NCI-H510A treated with DMSO at 0.1 percent for 48 hours (cell line): ENCODE results near the gene MMP23B.
"Not testable (repeated sequence)": the region's sequence is repeated elsewhere in the genome, so short reads cannot be mapped to it uniquely, and the experiment has no call there.

Experiments
- DNase-seq: peaks from one replicate; lab custom pipeline; 2025; lab: John Stamatoyannopoulos, UW

MMP23B gene

DNA sequence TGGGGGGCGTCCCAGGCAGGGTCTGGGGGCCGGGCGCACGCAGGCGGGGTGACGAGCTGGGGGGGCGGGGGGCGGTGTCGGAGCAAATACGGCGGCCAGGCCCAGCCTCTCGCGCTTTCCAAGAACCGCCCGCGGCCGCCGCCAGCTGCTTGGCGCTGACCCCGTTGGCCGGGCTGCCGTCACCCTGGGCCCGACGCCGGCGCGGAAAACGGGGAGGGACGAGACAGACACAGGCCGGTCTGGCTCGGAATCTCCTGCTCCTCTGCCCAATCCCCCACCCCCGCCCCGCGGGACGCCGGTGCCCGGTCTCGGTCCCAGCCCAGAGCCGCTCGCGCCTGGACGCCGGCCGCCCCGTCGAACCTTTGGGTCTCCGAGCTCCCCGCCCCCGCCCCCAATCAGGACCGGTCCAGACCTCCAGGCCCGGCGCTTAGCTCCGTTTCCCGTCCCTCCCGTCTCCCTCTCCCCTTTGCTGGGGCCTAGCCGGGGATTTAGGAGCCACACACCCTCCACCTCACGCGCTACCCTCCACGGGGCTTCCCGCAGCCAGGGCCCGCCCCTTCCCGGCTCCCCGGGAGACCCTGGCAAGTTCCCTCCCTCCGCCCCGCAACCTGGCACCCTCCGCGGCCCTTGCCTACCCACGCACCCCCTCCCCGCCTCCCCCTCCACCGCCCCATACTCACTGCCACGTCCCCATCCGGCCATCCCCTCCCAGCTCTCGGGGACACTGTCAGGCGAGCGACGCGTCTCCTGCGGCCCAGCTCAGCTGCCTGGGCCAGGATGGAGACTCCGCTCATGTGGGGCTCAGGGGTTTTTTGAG, 800 bp upstream of the MMP23B start:
- DNase-seq, result no peak

DNA sequence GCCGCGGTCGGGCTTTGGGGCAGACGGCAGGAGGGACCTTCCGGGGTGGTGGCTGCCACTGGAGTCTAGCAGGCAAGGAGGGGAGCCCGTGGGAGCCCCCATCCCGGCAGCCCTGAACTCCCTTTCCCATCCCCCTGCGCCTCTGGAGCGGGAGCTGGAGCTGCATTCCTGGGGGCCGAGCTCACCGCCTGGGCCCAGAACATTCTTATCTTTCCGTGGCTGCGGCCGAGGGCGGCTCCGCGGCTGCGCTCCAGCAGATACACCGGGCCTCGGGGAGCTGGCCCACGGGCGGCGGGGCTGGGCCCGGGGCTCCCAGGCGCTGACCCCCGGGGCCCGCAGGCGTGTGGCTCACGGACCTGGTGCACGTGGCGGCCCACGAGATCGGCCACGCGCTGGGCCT, 1.4 kb downstream of the MMP23B start:
- not testable (repeated sequence) for DNase-seq

DNA sequence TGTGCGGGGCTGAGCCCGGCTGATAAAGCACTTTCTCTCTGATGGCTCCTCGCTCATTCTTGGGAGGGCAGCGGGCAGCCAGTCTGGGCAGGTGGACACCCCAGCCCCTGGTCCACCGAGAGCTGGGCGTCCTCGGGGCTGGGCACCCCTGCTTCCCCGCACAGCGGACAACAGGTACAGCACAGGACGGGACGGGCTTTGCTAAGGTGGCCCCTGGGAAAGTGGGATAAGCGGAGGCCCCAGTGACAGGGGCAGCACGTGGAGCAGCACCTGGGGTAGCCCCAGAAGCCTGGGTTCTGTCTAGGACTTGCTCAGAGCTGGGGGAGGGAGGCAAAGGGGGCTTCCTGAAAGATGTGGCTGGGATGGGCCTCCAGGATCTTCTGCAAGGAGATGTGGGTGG, 2.6 kb downstream of the MMP23B start:
- DNase-seq, result not testable (repeated sequence)

GRCh38 chr1:1636621-1637478, 4.9 kb downstream of the MMP23B start:
- DNase-seq, result not testable (repeated sequence)

GRCh38 chr1:1637479-1637875, 5.5 kb downstream of the MMP23B start:
- DNase-seq, result not testable (repeated sequence)

GRCh38 chr1:1638528-1638927, 6.6 kb downstream of the MMP23B start:
- not testable (repeated sequence) for DNase-seq

GRCh38 chr1:1639368-1639767, 7.4 kb downstream of the MMP23B start:
- not testable (repeated sequence) for DNase-seq

- not testable (repeated sequence) for DNase-seq
Observed at GRCh38 chr1:1640081-1640480, 8.1 kb downstream of the MMP23B start.

DNA sequence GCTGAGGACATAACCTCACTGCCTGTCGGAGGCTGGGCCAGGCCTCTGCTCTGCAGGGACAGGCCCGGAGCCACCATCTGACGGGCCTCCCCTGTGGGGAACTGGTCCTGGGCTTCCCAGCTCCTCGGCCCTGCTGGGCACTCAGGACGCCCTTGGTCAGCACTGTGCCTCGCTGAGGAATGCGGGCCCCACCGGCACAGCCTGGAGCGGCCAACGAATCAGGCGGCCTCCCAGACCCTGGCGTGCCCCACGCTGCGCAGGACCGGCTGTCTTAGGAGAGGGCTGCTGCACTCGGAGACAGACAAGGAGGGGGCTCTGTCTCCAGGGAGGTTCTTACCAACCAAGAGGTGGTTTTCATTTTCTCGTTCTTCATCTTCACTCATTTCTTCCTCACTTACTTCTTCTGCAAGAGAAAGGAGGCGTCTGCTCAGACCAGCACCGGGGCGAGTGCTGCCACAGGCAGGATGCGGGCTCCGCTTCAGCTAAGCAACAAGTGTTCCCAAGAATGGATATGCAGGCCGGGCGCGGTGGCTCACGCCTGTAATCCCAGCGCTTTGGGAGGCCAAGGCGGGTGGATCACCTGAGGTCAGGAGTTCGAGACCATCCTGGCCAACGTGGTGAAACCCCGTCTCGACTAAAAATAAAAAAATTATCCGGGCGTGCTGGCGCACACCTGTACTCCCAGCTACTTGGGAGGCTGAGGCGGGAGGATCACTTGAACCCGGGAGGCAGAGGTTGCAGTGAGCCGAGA, 8.9 kb downstream of the MMP23B start:
- not testable (repeated sequence) for DNase-seq

DNA sequence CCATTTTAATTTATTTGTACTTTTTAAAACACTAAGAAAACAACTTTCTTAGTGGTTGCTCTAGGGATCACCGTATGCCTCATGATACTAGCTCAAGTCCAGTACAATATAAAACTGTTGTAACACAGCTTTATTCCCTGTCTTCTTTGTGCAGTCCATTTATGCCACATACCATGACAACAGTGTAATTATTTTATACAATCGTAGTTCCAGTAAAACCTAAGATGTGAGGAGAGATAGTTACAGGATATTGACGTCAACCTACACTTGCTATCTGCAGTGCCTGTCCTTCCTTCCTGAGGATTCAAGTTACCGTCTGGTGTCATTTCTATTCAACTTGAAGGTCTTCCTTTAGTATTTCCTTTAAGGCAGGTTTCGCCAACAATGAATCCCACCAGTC, 14.4 kb downstream of the MMP23B start:
- not testable (repeated sequence) for DNase-seq

- DNase-seq, result not testable (repeated sequence)
Observed at GRCh38 chr1:1647567-1648241, 15.7 kb downstream of the MMP23B start.

DNA sequence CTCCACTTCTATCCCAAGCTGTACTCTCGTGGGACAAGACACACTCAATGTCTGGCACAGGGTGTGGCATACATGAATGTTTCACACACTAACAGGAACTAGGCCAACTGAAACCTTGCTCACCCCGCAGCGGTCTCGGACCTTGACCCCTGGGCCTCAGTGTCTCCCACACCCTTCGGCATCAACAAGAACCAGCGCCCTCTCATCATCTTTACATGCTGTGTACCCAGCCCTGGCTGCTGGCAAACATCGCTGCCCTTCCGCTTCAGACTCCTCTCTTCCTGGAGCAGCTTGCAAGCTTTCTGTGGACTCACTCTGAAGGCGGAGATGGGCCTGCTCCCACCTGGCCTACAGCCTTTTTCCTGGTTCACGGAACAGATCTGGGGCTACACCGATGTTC, 16.3 kb downstream of the MMP23B start:
- not testable (repeated sequence) for DNase-seq

- DNase-seq, result peak; percentile 99
Observed at GRCh38 chr1:1658583-1659549, 26.9 kb downstream of the MMP23B start, which contains the start of gene CDK11B. Gene CDK11B, minus strand, starts transcription at chr1:1659004. Its CDS starts 1,519 bp downstream, at chr1:1657485.

DNA sequence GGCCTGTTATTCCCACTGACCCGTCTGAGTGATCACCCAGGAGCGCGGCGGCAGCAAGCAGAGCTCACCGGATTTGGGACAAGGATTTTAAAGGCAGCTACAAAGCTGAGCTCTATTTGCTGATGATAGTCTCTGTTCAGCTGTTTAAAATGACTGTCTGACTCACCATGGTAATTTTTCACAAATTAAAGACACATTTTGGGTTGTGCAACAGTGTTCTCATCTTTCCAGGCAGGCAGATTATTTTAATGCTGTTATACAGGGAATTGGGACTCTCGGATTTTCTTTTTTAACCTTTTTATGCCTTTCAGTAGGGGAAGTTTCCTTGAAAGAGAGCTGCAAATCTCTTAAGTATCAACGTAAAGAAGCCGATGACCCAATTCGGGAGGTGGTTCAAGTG, 30.4 kb downstream of the MMP23B start:
- not testable (repeated sequence) for DNase-seq

GRCh38 chr1:1662830-1663560, 31.0 kb downstream of the MMP23B start:
- DNase-seq, result peak; percentile 39

DNA sequence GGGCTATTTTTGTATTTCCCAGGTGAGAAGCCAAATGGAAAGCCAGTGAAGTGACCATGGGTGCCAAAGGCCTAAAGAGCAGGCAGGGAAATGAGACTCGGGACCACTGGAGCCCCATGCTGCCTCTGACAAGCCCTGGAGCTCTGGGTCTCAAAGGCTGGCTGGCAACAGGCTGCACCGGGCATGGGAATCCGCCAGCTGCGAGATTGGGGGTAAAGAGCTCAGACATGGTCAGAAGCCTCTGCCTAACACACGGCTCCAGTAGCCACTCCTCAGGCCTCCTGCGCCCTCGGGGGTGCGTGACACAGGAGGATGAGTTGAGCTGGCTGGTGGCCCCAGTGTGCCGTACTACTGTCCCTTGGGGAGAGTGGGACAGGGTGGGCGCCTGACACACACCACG, 32.3 kb downstream of the MMP23B start:
- not testable (repeated sequence) for DNase-seq

- no peak for DNase-seq
Observed at GRCh38 chr1:1664941-1665814, 33.2 kb downstream of the MMP23B start.

DNA sequence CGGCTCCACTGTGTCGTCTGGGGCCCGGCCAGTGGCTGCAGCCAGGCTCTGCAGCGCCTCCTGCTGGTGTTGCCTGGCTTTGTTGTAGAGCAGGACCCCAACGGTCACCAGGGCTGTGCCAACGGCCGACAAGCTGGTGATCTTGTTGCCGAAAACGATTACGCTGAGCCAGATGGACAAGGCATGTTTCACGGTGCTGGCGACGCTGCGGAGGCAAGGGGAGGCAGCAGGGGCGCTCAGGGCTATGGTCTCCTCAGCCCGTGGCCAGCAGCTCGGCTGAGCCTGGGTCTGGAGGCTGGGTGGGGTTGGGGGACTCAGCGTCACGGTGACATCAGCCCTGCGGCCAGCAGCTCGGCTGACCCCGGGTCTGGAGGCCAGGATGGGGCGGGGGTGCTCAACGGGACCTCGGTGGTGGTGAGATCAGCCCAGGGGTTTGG, 33.9 kb downstream of the MMP23B start:
- peak; percentile 24 for DNase-seq
